ENCODE results near the gene CLEC16A.

DNA sequence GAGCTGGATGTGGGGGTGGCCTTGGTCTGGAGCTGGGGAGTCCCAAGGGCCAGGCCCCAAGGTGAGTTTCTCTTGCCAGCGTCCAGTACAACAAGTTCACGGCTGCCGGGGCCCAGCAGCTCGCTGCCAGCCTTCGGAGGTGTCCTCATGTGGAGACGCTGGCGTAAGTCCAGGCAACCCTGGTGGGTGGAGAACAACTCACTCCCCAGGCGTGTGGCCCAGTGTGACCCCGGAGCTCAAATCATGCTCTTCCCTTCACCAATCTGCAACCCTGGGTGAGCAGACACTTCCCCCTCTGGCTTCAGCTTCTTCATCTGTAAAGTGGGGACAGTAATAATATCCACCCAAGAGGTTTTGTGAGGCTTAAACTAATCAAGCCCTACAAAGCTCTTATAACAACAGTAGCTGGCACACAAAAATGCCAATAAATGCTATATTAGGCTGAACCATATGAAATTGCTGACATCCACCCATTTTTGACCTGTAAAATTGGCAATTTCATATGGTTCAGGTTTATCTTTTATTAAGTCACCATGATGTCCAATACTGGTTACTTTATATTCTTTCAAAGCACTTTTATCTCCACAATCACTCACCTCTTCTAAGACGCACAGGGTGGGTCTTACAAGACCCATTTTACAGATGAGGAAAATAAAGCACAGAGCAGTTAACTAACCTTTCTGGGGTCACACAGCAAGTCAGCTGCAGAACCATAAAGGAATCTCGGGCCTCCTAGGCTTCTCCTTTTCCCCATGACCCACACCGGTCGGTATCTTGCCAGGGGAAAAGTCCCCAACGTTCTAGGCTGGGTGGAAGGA, 21.8 kb upstream of the CLEC16A start:
- TF ChIP-seq, protein P1, sequence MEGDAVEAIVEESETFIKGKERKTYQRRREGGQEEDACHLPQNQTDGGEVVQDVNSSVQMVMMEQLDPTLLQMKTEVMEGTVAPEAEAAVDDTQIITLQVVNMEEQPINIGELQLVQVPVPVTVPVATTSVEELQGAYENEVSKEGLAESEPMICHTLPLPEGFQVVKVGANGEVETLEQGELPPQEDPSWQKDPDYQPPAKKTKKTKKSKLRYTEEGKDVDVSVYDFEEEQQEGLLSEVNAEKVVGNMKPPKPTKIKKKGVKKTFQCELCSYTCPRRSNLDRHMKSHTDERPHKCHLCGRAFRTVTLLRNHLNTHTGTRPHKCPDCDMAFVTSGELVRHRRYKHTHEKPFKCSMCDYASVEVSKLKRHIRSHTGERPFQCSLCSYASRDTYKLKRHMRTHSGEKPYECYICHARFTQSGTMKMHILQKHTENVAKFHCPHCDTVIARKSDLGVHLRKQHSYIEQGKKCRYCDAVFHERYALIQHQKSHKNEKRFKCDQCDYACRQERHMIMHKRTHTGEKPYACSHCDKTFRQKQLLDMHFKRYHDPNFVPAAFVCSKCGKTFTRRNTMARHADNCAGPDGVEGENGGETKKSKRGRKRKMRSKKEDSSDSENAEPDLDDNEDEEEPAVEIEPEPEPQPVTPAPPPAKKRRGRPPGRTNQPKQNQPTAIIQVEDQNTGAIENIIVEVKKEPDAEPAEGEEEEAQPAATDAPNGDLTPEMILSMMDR (IDR thresholded peaks at IDR 0.05): no peak
- TF ChIP-seq POLR2A (IDR thresholded peaks at IDR 0.05): no peak
